CD4-positive, alpha-beta T cell treated with Interleukin-15 for 4 hours (primary cell): ENCODE data around the gene ARHGAP4.

Source experiments
- DNase-seq: peaks from one replicate; pipeline ENCODE4 v3.0.0-alpha.2; 2020; ENCODE audit warnings: low spot score

Gene ARHGAP4

GRCh38 chrX:153925739-153926551 lies at the start of gene ARHGAP4:
Gene ARHGAP4, minus strand, starts transcription at chrX:153926264. Its CDS starts 62 bp downstream, at chrX:153926202.
- DNase-seq: peak; percentile 28

GRCh38 chrX:153974726-153975286 lies 48.7 kb upstream of the ARHGAP4 start:
- no peak for DNase-seq

GRCh38 chrX:153974003-153974725 lies 48.1 kb upstream of the ARHGAP4 start:
- DNase-seq: no peak

- no peak for DNase-seq
Measured at GRCh38 chrX:153973127-153974002, 47.3 kb upstream of the ARHGAP4 start.

- DNase-seq: peak; percentile 88
Measured at GRCh38 chrX:153972368-153973126, 46.5 kb upstream of the ARHGAP4 start, which contains the start of gene TMEM187. Gene TMEM187, plus strand, starts transcription at chrX:153972754. Its CDS starts 9,309 bp downstream, at chrX:153982063.

GRCh38 chrX:153971450-153972367 lies 45.6 kb upstream of the ARHGAP4 start, which contains the start of gene HCFC1:
Gene HCFC1, minus strand, starts transcription at chrX:153971818. Its CDS starts 978 bp downstream, at chrX:153970840.
- DNase-seq: peak; percentile 92

- DNase-seq: peak; percentile 87
Measured at GRCh38 chrX:153971124-153971449, 45.0 kb upstream of the ARHGAP4 start.

GRCh38 chrX:153970357-153971123 lies 44.5 kb upstream of the ARHGAP4 start:
- no peak for DNase-seq

GRCh38 chrX:153969904-153970356 lies 43.9 kb upstream of the ARHGAP4 start:
- no peak for DNase-seq

- no peak for DNase-seq
Measured at GRCh38 chrX:153969125-153969903, 43.2 kb upstream of the ARHGAP4 start.

- DNase-seq: no peak
Measured at GRCh38 chrX:153968754-153969124, 42.7 kb upstream of the ARHGAP4 start.

GRCh38 chrX:153968255-153968654 lies 42.2 kb upstream of the ARHGAP4 start:
- no peak for DNase-seq

- no peak for DNase-seq
Measured at GRCh38 chrX:153967536-153968224, 41.6 kb upstream of the ARHGAP4 start.

- no peak for DNase-seq
Measured at GRCh38 chrX:153966841-153967535, 40.9 kb upstream of the ARHGAP4 start.

- no peak for DNase-seq
Measured at GRCh38 chrX:153966283-153966688, 40.2 kb upstream of the ARHGAP4 start.

- DNase-seq: no peak
Measured at GRCh38 chrX:153965406-153965805, 39.3 kb upstream of the ARHGAP4 start.

GRCh38 chrX:153964105-153964504 lies 38.0 kb upstream of the ARHGAP4 start:
- DNase-seq: no peak
